ENCODE results near the gene ALG12.

- TF ChIP-seq POLR2A (IDR thresholded peaks at IDR 0.05; ENCODE audit: low read depth, low read length) (no peak), POLR2AphosphoS5 (IDR thresholded peaks at IDR 0.05; ENCODE audit: low read depth, low read length) (no peak)
Measured at GRCh38 chr22:49917974-49918910, at the start of gene ALG12, which contains the start of gene CRELD2.
